NCI-H524 (cell line): ENCODE data around the gene SUMO3.
"Not testable (repeated sequence)": the region's sequence is repeated elsewhere in the genome, so short reads cannot be mapped to it uniquely, and the experiment has no call there.

Experiments used
- DNase-seq, 2 experiments: peaks; one replicate each; lab custom pipeline; 2025; lab: John Stamatoyannopoulos, UW

SUMO3 gene

DNA sequence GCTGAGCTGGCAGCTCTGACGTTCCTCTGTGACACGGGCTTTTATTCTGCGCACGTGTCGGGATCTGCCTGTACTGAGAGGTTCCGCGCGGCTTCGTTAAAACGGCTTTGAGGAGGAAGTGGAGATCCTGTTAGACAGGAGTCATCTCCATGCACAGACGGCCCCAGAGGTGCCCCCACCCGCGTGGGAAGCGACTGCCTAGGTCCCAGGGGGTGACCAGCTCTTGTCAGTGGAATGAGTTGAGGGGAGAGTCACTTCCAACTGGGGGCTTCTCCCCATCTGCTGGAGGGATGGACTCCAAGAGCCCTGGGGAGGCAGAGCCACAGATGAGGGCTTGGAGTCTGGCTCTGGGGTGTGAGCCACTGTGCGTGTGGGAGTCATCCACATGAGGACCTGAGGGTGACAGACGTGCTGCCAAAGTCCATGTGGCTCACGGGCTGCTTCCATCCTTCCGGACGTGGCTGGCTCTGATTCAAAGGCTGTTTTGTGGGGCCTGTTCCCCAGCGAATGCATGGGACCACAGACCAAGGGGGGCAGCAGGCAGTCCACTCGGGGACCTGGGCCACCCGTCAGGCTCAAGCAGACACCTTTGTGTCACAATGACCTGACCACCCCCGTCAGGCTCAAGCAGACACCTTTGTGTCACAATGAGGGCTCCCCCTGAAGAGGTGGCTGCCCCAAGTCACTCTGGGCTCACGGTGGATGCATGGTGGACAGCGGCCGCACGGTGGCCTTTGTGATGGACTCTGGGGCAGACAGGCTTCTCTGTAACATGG is 28.8 kb upstream of the SUMO3 start:
- DNase-seq, result no peak

DNA sequence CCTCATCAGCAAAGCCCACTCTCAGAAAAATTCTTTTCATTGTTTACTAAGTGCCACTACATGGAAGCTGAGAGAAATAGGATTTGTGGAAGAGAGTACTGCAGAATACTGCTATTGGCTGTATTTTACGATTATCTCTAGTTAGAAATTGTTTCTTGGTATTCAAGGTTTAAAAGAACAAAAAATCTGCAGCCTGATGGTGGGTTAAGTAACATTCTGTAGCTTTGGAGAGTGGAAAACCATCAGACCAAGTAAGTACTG is 28.3 kb upstream of the SUMO3 start:
- no peak for DNase-seq

DNA sequence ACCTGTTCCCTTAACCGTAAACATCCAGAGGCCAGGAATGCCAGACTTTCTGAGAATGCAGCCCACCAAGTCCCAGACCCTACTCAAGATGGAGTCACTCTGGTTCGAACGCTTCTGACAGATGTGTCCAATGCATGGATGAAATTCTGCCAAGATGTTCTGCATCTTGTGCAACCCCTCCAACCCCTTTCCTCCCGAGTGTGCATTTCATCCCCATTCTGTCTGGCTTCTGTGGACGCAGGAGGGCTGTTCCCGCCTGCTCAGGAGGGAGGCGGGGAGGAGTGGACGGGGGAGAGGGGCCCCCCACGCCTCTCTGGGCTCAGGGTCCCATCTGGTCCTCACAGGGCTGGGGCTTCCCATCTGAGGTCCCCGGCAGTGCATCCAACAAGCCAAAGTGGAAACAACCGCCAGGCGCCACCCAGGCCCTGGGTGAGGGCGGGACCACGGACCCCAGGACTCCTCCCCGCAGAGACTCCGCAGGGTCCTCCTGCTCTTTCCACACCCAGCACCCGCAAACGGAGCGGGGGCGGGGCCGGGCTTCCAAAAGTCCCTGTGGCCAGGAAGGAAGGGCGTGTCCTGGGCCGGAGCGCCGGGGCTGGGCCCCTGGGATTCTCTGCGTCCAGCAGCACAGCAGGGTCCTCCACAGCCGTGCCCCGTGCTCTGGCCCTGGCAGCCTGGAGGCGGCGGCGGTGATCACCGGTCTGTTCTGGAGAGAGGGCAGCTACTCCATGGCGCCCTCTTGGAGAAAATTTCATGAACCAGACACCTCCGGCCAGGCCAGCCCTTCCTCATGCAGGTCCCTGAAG is 27.8 kb upstream of the SUMO3 start:
- DNase-seq, result peak; percentile 39 to 80

DNA sequence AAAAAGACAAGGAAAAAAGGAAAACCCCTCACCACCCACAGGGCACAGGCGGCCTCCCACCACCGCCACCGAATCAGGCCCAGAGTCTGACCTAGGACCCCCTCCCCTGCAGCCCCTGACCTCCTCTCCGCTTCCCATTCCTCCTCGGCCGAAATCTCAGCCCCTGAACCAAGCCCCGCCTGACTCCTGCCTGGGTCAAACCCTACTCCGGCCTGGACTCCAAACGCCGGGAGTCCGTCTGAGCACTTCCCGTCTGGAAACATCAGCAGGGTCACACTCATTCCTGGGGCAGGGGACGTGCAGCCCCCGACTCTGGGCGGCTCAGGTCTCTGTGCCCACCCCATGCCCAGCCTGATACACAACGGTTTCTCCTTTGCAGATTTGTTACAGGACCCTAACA is 26.4 kb upstream of the SUMO3 start:
- DNase-seq, result no peak

DNA sequence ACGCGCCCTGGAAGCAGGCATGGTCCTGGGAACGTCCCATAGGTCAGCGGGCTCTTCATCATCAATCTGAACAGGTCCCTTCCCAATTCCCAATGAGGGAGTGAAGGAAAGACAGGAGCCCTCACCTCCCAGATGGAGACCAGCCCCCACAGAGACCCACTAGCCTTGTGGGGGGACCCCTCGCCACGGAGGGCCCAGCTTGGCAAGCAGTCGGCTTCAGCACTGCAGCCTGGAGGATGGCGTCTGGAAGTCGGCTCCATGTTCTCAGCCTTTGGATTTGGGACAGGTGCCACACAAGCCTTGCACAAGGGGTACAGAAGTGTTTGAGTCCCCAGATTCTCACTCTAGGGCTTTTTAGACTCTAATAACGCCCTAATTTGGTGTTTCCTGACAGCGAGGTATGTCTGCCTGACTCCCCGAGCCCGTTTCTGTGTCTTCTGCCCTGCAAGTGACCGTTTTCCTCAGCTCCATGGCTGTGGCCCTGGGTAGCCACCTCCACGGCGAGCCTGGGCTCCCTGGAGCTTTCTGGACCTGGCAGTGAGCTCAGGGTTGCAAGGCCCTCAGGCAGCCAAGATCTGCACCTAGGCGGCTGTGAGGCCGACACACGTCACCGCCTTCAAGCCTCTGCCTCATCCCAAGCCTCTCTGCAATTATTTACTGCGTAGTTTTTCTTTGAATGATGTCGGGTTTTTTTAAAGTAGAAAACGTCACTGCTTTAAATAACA is 25.0 kb upstream of the SUMO3 start:
- DNase-seq, result no peak

DNA sequence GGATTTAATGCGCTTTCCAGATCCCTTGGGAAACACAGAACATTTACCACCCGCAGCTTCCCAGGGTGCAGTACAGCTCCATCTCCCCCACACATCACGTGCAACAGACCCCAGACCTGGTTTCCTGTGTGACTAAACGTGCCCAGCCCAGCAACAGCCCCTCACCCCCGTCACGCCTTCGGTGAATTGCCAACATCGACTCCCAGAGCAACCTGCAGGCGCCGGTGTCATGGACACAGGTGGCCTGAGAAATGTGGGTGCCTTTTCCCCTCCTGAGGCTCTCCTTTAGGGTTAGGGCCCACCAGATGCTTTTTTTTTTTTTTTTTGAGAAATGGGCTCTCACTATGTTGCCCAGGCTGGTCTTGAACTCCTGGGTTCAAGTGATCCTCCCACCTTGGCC is 24.2 kb upstream of the SUMO3 start:
- no peak for DNase-seq

DNA sequence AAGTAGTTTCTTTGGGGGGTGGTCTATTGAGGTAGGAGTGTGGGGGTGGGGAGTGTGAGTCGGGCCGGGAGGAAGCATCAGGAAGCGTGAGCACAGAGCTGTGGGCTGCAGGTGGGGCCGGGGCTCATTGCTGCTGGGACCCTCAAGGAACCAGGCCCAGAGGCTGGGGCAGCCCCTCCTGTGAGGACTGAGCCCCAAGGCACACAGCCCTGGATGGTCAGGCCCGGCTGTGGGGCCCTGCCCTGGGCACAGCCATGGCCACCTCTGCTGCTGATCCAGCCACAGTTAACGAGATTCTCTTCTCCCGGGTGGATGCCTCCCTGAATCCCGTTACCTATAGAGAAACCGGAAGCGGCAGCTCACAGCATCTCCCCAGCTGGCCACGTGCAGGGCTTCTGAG is 22.9 kb upstream of the SUMO3 start:
- DNase-seq, result no peak

DNA sequence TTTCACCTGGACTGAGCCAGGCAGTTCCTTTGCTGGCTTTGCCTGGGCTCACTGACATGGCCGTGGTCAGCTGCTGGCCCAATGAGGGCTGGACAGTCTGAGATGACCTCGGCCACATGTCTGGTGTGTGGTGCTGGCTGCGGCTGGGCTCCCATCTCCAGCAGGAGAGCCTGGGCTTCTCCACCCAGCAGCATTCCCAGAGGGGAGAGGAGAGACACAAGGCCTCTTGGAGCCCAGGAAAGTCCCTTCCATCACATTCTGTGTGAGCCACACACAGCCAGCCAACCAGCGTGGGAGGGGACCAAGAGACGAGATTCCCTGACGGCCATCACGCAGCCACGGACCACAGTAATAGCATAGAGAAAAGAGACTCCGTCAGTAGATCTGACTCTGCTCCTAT is 21.1 kb upstream of the SUMO3 start:
- no peak for DNase-seq

DNA sequence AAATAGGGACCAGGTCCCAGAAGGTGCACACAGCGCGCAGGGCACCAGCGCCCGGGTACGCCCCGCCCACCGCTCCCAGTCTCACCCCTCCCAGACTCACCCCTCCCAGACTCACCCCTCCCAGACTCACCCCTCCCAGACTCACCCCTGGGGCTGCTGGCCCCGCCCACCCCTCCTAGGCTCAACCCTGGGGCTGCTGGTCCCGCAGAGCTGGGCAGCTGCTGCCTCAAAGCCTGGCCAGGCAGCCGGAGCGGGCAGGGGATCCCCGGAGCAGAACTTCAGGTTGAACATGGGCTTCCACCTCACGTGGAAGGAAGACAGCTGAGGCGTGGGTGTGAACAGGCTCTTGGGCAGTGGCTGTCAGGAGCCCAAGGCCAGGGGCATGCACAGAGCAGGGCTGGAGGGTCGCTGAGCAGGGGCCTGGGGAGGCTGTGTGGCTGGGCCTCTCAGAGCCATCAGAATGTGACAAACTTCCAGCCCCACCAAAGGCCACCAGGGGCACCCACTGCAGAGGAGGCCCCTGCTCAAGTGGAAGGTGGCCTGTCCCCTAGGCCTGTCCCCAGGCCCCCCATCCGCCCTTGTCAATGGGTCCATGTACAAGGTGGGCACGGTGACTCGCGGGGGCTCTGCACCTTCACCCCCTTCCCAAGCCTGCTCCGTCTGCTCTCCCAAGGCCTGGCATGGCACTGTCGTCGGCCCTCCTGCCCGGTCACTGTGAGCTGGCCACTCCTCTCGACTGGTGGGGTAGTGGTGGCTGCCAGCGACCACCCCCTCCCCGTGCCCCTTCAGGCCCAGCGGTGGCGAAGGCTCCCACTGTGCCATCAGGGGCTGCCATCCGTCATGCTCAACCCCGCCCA is 20.4 kb upstream of the SUMO3 start:
- DNase-seq, result peak in 1 of 2 experiments; percentile 95

DNA sequence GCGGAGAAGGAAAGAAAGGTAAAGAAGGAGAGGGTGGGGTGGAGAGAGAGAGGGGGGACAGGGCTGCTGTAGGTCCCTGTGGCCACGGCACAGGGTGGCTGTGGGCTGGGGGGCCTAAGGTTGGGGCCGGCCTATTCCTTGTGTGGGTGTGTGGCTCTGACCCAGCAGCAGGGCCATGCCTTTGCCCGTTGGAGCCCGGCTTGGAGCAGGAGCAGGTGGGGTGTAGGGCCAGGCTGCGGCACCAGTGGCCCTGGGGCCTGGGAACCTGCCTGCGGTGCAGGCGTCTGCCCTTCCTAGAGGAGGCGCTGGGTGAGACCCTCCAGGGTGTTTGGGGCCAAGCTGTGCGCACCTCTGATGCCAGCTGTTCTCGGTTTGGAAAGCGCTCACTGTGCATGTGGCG is 19.7 kb upstream of the SUMO3 start:
- DNase-seq, result peak in 1 of 2 experiments; percentile 95

DNA sequence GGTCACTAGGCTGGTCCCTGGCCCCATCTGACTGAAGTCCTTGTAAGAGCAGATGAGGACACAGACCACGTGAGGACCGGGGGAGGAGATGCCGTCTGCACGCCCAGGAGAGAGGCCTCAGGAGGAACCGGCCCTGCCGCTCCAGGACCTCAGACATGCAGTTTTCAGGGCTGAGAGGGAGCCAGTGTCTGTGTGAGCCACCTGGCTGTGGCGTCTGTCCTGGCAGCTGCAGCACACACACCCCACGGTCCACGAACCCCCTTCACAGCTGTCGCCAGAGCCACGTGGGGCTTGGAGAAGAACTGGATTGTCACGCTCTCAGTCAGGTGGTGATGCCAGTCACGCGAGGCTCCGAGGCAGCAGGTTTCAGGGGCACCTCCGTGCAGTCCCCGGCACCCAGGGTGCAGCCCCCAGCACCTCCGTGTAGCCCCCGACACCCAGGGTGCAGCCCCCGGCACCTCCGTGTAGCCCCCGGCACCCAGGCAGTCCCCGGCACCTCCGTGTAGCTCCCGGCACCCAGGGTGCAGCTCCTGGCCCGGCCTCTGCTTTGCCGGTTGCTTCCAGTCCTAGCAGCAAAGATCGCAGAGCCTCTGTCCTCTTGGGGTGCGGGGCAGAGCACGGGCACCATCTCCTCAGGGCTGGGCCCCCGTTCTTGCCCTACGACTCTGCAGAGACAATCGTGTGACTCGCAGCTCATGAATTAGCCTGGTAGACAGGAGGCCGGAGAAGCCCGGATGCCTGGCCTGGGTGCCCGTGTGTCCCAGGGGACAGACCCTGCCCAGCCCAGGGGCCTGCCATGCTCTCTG is 19.0 kb upstream of the SUMO3 start:
- DNase-seq, result peak; percentile 92 to 98

DNA sequence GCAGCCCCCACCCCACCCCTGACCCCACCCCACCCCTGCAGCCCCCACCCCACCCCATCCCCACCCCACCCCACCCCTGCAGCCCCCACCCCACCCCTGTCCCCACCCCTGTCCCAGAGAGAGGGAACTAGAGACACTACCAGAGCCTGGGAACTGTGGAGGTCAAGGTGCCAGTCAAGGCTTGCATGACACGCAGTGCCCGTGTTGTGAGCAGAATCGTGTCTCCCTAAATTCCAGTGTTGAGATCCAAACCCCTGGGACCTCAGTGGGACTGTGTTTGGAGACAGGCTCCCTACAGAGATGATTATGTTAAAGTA is 18.4 kb upstream of the SUMO3 start:
- no peak for DNase-seq

DNA sequence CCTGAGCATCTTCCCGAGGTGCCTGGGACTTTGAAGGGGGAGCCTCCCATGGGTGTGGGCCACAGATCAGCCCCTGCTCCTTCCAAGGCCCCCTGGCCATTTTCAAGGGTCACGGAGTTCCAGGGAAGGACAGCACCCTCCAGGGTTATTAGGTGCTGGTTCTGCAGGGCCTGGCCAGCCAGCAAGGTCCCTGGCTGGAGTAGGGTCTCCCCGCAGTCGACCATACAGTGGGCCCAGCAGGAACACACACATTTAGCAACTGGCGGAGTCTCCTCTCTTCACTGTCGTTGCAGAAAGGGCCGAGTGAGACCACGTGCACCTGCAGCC is 17.7 kb upstream of the SUMO3 start:
- no peak for DNase-seq

DNA sequence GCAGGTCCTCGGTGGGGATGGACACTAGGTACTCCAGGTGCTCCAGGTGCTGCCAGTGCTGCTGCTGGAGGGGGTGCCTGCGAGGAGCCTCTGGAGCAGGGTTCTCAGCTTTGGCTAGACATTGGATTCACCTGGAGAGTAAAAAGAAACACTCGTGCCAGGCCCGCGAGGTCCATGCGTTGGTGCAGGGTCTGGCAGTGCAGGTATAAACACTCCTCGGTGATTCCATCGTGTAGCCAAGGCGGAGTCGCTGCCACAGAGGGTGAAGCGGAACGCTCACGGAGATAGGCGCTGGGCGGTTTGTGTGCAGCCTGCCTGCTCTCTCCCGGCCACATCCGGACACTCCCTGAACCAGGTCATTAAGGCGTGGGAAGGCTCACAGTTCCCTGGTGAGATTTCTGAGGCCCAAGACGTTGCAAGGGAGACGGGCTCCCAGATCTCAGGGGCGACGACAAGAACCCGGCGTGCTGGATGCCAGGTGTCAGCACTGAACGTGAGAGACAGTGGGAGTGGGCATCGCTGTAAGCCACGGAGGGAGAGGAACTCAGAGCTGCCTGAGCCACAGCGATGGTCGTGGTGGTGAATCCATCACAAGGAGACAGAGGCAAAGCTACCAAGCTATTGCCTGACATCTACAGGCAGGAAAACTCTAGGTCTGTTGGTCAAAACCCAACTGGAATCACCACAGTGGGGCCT is 17.2 kb upstream of the SUMO3 start:
- peak in 1 of 2 experiments; percentile 31 for DNase-seq

DNA sequence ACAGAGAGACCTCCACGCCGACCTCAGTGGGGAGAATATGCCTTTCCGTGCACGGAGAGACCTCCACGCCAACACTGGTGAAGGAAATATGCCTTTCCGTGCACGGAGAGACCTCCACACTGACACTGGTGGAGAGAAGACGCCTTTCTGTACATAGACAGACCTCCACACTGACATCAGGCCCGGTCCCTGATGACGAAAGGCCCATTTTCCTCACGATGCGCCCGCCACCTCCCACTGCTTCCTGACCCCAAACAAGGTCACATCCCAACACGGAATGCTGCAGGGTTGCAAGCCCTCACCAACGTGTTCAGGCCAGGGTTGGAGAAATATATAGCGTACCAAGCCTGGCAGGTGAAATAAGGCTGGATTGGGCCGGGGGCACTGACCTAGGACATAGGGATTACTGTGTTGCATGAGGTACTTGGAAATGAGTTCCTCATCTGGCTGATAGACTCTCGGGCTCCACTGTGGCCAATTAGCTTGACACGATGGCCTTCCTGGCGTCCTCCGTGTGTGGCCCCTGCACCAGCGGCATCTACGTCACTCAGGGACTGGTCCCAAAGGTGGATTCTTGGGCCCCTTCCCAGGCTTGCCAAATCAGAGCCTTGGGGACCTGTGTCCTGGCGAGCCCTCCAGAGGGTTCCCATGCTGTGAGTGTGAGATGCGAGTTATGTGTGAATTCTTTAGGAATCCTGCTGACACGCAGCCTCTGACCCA is 16.5 kb upstream of the SUMO3 start:
- DNase-seq, result no peak

DNA sequence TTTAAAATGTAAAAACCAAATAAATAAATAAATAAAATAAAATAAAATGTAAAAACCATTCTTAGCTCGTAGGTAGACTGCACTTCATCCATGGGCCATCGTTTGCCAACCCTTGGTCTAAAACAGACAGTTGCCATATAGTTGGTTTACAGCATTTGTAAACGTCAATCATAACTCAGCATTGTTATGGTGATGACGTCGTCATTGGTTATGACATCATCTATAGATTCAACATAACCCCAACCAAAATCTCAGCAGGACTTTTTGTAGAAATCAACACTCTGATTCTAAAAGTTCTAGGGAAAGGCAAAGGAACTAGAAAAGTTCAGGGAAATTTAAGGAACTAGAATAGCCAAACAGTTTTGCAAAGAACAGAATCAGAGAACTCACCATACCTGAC is 15.8 kb upstream of the SUMO3 start:
- DNase-seq, result no peak

DNA sequence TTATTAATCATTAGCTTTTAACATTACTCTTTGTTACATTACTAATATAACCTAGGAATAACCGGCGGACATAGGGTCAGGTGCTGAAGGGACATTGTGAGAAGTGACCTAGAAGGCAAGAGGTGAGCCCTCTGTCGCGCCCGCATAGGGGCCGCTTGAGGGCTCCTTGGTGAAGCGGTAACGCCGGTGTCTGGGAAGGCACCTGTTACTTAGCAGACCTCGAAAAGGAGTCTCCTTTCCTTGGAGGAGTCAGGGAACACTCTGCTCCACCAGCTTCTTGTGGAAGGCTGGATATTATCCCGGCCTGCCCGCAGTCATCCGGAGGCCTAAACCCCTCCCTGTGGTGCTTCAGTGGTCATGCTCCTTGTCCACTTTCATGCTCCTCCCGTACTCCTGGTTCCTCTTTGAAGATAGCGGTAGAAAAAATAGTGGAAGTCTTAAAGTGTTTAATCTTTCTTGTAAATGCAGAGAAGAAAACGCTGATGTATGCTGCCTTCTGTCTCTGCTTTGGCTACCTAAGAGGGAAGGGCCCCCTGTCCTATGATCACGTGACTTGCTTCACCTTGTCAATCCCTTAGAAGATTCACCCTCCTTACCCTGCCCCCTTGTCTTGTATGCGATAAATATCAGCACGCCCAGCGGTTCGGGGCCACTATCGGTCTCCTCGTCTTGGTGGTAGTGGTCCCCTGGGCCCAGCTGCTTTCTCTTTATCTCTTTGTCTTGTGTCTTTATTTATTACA is 14.8 kb upstream of the SUMO3 start:
- DNase-seq, result not testable (repeated sequence)

DNA sequence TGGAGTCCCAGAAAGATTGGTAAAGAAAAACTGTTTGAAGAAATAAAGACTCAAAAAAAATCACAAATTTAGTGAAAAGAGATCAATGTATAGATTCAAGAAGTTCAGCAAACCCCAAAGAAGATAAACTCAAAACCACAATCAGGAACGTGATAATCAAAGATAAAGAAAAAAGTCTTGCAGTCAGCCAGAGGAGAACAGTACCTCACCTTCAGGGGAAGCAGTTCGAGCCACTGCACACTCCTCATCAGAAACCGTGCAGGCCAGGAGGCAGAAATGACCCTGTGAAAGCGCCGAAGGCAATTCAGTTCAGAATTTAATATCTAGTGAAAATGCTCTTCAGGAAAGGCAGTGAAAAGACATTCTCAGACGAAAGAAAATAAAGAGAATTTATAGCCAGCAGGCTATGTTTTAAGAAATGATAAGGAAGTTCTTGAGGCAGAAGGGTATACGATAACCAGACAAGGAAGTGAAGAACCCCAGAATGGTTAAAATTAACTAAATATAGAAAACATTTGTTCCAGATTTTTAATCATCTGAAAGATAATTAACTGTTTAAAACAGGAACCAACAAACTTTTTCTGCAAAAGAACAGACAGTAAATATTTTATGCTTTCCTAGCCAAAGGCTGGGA is 13.5 kb upstream of the SUMO3 start:
- DNase-seq, result no peak

DNA sequence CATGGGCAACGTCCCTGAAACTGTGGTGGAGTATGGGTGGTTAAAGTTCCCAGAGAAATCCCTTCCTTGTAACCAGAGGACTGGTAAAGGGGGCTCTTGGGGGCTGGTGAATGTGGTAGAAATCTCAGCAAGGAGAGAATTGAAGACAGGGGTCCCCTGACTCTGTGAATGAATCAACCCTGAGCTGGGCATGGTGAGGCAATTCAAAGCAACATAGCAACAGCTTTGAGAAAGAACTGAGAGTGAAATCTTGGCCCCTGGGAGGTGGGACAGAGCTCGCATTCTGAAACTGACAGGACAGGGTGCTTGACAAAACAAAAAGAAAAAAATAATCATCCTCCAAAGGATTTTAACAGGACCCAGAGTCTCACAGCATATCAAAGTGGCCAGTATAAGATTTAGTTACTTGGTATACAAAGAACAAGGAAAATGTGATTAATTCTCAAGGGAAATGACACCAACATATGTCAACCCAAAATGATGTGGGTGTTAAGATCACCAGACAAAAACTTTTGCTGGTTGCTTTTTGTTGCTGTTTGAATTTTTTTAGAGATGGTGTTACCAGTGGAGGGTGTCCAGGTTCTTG is 11.7 kb upstream of the SUMO3 start:
- DNase-seq, result no peak
